ENCODE measurements around the gene ARHGAP44. TPM values are rescaled to one million over a fixed set of nuclear protein-coding genes. Genes with fewer than 3 reads are reported as not detected.

ARHGAP44 gene
- total RNA-seq, 1 experiment from 2014 or later: 9.9 TPM

DNA sequence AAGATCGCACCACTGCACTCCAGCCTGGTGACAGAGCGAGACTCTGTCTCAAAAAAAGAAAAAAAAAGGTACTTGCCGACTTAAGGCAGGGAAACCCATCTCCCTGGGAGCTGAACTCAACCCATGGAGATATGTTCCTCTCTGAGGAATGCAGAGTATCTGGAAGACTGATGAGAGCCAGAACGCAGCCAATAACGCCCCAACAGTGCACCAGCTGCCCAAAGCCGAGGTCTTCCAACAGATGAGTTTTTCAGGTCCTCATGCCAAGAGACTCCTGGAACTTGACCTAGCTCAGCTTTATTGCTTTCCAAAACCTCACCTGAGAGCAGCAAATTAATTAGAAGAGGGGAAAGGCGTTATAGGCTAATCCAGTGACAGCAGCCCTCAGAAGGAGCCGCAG lies 219.2 kb downstream of the ARHGAP44 start:
- no peak overlapping the region for H2AFZ ChIP-seq (ENCODE audit: low read length)
- H2BK12ac ChIP-seq (ENCODE audit: insufficient read length, low read depth, low read length): no peak overlapping the region

More for the DNA sequence above, 219.2 kb downstream of the ARHGAP44 start:
- Histone ChIP-seq H3K79me2 (ENCODE audit: insufficient read depth, low read length) (no peaks in the 10 kb centered on the region), H2AK5ac (ENCODE audit: insufficient read length, low read length) (no peak overlapping the region), H3K23me2 (ENCODE audit: insufficient read length, low read depth, low read length, poor library complexity, severe bottlenecking) (no peaks in the 10 kb centered on the region), H3K9ac (ENCODE audit: extremely low read depth, insufficient read length, low read length) (no peak overlapping the region), H4K5ac (ENCODE audit: insufficient read length, low read depth, low read length) (no peak overlapping the region), H2BK5ac (ENCODE audit: insufficient read length, low read length) (no peak overlapping the region), H3K18ac (ENCODE audit: insufficient read length, low read depth, low read length) (no peak overlapping the region), H3K4me1 (ENCODE audit: insufficient read depth, low read length) (no peaks in the 10 kb centered on the region), H3T11ph (ENCODE audit: low read length) (no peak overlapping the region), H3K9me3 (ENCODE audit: control insufficient read depth, low read depth, low read length) (no peaks in the 10 kb centered on the region), H2BK120ac (ENCODE audit: low read depth, low read length, poor library complexity, severe bottlenecking) (no peak overlapping the region), H3K27ac (ENCODE audit: insufficient read length, low read depth, low read length) (no peak overlapping the region), H3K4ac (ENCODE audit: low read depth, low read length) (no peak overlapping the region), H4K20me1 (ENCODE audit: control insufficient read depth, insufficient read depth, insufficient read length) (no peaks in the 10 kb centered on the region), H2BK15ac (ENCODE audit: low read depth, low read length) (no peak overlapping the region), H3K14ac (ENCODE audit: insufficient read depth, low read length) (no peak overlapping the region), H3K27me3 (ENCODE audit: insufficient read depth, low read length) (no peaks in the 10 kb centered on the region), H3K56ac (ENCODE audit: insufficient read length, low read depth, low read length) (no peak overlapping the region), H3K23ac (ENCODE audit: insufficient read length, low read depth, low read length) (no peak overlapping the region), H4K91ac (ENCODE audit: insufficient read length, low read depth, low read length) (no peak overlapping the region), H3K4me2 (ENCODE audit: insufficient read depth, insufficient read length, low read length) (no peak overlapping the region), H2BK20ac (ENCODE audit: low read depth, low read length, poor library complexity, severe bottlenecking) (no peak overlapping the region), H4K8ac (replicated peaks; ENCODE audit: insufficient read length, low read depth, low read length) (no peak overlapping the region), H3K79me1 (ENCODE audit: insufficient read depth, low read depth, low read length, poor library complexity, severe bottlenecking) (no peaks in the 10 kb centered on the region)
- DNase-seq: no peak
- no peaks in the 10 kb centered on the region for H3K4me1 Mint-ChIP-seq
- no peaks in the 10 kb centered on the region for H3K9me3 Mint-ChIP-seq
- H3K4me3 Mint-ChIP-seq: no peak overlapping the region
- no peaks in the 10 kb centered on the region for H3K27me3 Mint-ChIP-seq (ENCODE audit: low read depth)
- H3K36me3 Mint-ChIP-seq (ENCODE audit: insufficient read depth in 1 of 3, low read depth in 3 of 3): peaks cover 44 to 87% (median 82%) of the 10 kb centered on the region in 3 experiments
- TF ChIP-seq, protein P1, sequence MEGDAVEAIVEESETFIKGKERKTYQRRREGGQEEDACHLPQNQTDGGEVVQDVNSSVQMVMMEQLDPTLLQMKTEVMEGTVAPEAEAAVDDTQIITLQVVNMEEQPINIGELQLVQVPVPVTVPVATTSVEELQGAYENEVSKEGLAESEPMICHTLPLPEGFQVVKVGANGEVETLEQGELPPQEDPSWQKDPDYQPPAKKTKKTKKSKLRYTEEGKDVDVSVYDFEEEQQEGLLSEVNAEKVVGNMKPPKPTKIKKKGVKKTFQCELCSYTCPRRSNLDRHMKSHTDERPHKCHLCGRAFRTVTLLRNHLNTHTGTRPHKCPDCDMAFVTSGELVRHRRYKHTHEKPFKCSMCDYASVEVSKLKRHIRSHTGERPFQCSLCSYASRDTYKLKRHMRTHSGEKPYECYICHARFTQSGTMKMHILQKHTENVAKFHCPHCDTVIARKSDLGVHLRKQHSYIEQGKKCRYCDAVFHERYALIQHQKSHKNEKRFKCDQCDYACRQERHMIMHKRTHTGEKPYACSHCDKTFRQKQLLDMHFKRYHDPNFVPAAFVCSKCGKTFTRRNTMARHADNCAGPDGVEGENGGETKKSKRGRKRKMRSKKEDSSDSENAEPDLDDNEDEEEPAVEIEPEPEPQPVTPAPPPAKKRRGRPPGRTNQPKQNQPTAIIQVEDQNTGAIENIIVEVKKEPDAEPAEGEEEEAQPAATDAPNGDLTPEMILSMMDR (conservative IDR thresholded peaks at IDR 0.05): no peak
- no CpG with 5 or more reads among the region's 8 CpGs for WGBS (ENCODE audit: extremely low coverage, insufficient read length, low lambda C conversion rate)
- no peak overlapping the region for H3K27ac Mint-ChIP-seq
